Progenitor cell of endocrine pancreas (in vitro differentiated cells): ENCODE data around the gene MRPS23. TPM values are rescaled to one million over a fixed set of nuclear protein-coding genes. Genes with fewer than 3 reads are reported as not detected.
"Not testable (repeated sequence)": the region's sequence is repeated elsewhere in the genome, so short reads cannot be mapped to it uniquely, and the experiment has no call there.

Source experiments
- DNase-seq: peaks from one replicate; pipeline ENCODE4 v3.0.0; 2021; ENCODE audit warnings: low spot score; ENCODE audit not compliant: unreplicated experiment
- H3K27ac Mint-ChIP-seq: 2 replicates; pipeline ENCODE4 v1.8.0; 2021; ENCODE audit warnings: mild to moderate bottlenecking, moderate library complexity, mixed read lengths
- H3K27me3 Mint-ChIP-seq: 2 replicates; pipeline ENCODE4 v1.8.0; 2021; ENCODE audit warnings: mixed read lengths
- H3K36me3 Mint-ChIP-seq: 2 replicates; pipeline ENCODE4 v1.8.0; 2022; ENCODE audit warnings: mixed read lengths; ENCODE audit not compliant: insufficient read depth
- H3K4me1 Mint-ChIP-seq: 2 replicates; pipeline ENCODE4 v1.8.0; 2021; ENCODE audit warnings: low read depth, mixed read lengths
- H3K4me3 Mint-ChIP-seq: 2 replicates; pipeline ENCODE4 v1.8.0; 2021; ENCODE audit warnings: low read depth, mild to moderate bottlenecking, moderate library complexity, mixed read lengths
- H3K9me3 Mint-ChIP-seq: 2 replicates; pipeline ENCODE4 v1.8.0; 2021; ENCODE audit warnings: low read depth, mixed read lengths
- CTCF ChIP-seq: fragments of 200-600 bp; sonication (generic); IDR thresholded peaks from one replicate; pipeline ENCODE4 v1.5.0; 2021; ENCODE audit warnings: antibody characterized with exemption, mild to moderate bottlenecking; ENCODE audit not compliant: unreplicated experiment
- total RNA-seq: library from RNA; stranded (reverse); gene quantifications from 2 replicates; pipeline ENCODE4 v1.2.1, GENCODE V29; 2021

Gene MRPS23
- total RNA-seq, 1 donor from 2014 or later, result 34.6 TPM

- no peak for TF ChIP-seq CTCF
- H3K27me3 Mint-ChIP-seq, result peaks cover 22% of the 10 kb centered on the region
- no peak for DNase-seq
- H3K9me3 Mint-ChIP-seq, result no peaks in the 10 kb centered on the region
- H3K27ac Mint-ChIP-seq, result peak overlapping the region; percentile 27
- no peaks in the 10 kb centered on the region for H3K36me3 Mint-ChIP-seq
- peaks cover 23% of the 10 kb centered on the region for H3K4me1 Mint-ChIP-seq
- no peak overlapping the region for H3K4me3 Mint-ChIP-seq
Observed at GRCh38 chr17:57855391-57856035, 5.7 kb upstream of the MRPS23 start.

- Mint-ChIP-seq H3K27me3 (peaks cover 7% of the 10 kb centered on the region), H3K9me3 (no peaks in the 10 kb centered on the region), H3K4me3 (no peak overlapping the region), H3K4me1 (peaks cover 34% of the 10 kb centered on the region), H3K27ac (no peak overlapping the region), H3K36me3 (no peaks in the 10 kb centered on the region)
- no peak for DNase-seq
- TF ChIP-seq CTCF, result no peak
Observed at GRCh38 chr17:57853695-57854094, 3.9 kb upstream of the MRPS23 start.

GRCh38 chr17:57852955-57853328, 3.1 kb upstream of the MRPS23 start:
- Mint-ChIP-seq H3K27me3 (peaks cover under 1% of the 10 kb centered on the region), H3K9me3 (no peaks in the 10 kb centered on the region), H3K4me1 (peaks cover 34% of the 10 kb centered on the region), H3K4me3 (no peak overlapping the region), H3K36me3 (no peaks in the 10 kb centered on the region), H3K27ac (no peak overlapping the region)
- DNase-seq, result no peak
- TF ChIP-seq CTCF, result no peak

- H3K27me3 Mint-ChIP-seq, result no peaks in the 10 kb centered on the region
- peak overlapping the region; percentile 64 for H3K4me3 Mint-ChIP-seq
- H3K36me3 Mint-ChIP-seq, result no peaks in the 10 kb centered on the region
- no peak for DNase-seq
- H3K4me1 Mint-ChIP-seq, result peaks cover 34% of the 10 kb centered on the region
- peak overlapping the region; percentile 92 for H3K27ac Mint-ChIP-seq
- H3K9me3 Mint-ChIP-seq, result no peaks in the 10 kb centered on the region
- no peak for TF ChIP-seq CTCF
Observed at GRCh38 chr17:57852092-57852954, 2.5 kb upstream of the MRPS23 start.

- Mint-ChIP-seq H3K9me3 (no peaks in the 10 kb centered on the region), H3K4me1 (peaks cover 27% of the 10 kb centered on the region), H3K36me3 (peaks cover 8% of the 10 kb centered on the region), H3K27ac (peak overlapping the region; percentile 98), H3K4me3 (peak overlapping the region; percentile 91), H3K27me3 (no peaks in the 10 kb centered on the region)
- DNase-seq, result no peak
- TF ChIP-seq CTCF, result no peak
Observed at GRCh38 chr17:57849163-57849873, 526 bp downstream of the MRPS23 start.

GRCh38 chr17:57846056-57846945, 3.5 kb downstream of the MRPS23 start:
- not testable (repeated sequence) for H3K4me3 Mint-ChIP-seq, H3K27me3 Mint-ChIP-seq, DNase-seq, H3K9me3 Mint-ChIP-seq, H3K27ac Mint-ChIP-seq, H3K36me3 Mint-ChIP-seq
- H3K4me1 Mint-ChIP-seq, result peaks cover 20% of the 10 kb centered on the region
